ENCODE measurements around the gene ZNF614.
"Not testable (repeated sequence)": the region's sequence is repeated elsewhere in the genome, so short reads cannot be mapped to it uniquely, and the experiment has no call there.

GRCh38 chr19:52026255-52026990 is 1.8 kb downstream of the ZNF614 start:
- not testable (repeated sequence) for TF ChIP-seq CTCF (IDR thresholded peaks at IDR 0.05; ENCODE audit: low read depth, low read length); POLR2A (IDR thresholded peaks at IDR 0.05; ENCODE audit: extremely low read depth, insufficient read length)
